A673 (cell line): ENCODE data around the gene WHAMM. TPM values are rescaled to one million over a fixed set of nuclear protein-coding genes. Genes with fewer than 3 reads are reported as not detected.
"Not testable (repeated sequence)": the region's sequence is repeated elsewhere in the genome, so short reads cannot be mapped to it uniquely, and the experiment has no call there.

Source experiments
- BruUV-seq: library from RNA; stranded (reverse); fragments of 400-500 nt; replicated peaks from 2 replicates; lab custom pipeline; 2021; lab: Mats Ljungman, UMichigan
- CTCF ChIA-PET: fragments of 300-600 bp; sonication (Branson Sonifier 250); formaldehyde crosslinking; loops from one replicate; lab custom pipeline; 2022; ENCODE audit warnings: antibody characterized with exemption; lab: Charles Lee
- POLR2A ChIA-PET: fragments of 300-600 bp; sonication (Branson Sonifier 250); formaldehyde crosslinking; loops from one replicate; lab custom pipeline; 2022; ENCODE audit warnings: antibody characterized with exemption; ENCODE audit not compliant: low non-redundant PET; lab: Charles Lee
- DNase-seq: peaks from one replicate; pipeline ENCODE4 v3.0.0-alpha.2; 2015; ENCODE audit warnings: low spot score
- H3K27ac ChIP-seq: fragments of 200-600 bp; sonication (generic); 2 replicates; pipeline ENCODE4 v1.5.1; 2016; ENCODE audit warnings: mixed run types, low read depth, mild to moderate bottlenecking, mixed read lengths, antibody characterized with exemption, low read length; ENCODE audit not compliant: poor library complexity, severe bottlenecking
- H3K27me3 ChIP-seq: fragments of 200-600 bp; sonication (generic); replicated peaks from 2 replicates; pipeline ENCODE4 v1.6.1; 2017; ENCODE audit warnings: mixed run types, low read depth, mild to moderate bottlenecking, mixed read lengths, antibody characterized with exemption, low read length; ENCODE audit not compliant: insufficient read depth, poor library complexity
- H3K36me3 ChIP-seq: fragments of 200-600 bp; sonication (generic); 2 replicates; pipeline ENCODE4 v1.6.1; 2016; ENCODE audit warnings: mixed run types, mild to moderate bottlenecking, mixed read lengths, antibody characterized with exemption, low read length; ENCODE audit not compliant: insufficient read depth, poor library complexity, severe bottlenecking
- H3K4me1 ChIP-seq: fragments of 200-600 bp; sonication (generic); 2 replicates; pipeline ENCODE4 v1.6.1; 2017; ENCODE audit warnings: mixed run types, mild to moderate bottlenecking, mixed read lengths, antibody characterized with exemption, low read length; ENCODE audit not compliant: insufficient read depth, poor library complexity, severe bottlenecking
- H3K4me3 ChIP-seq: fragments of 200-600 bp; sonication (generic); 2 replicates; pipeline ENCODE4 v1.5.1; 2016; ENCODE audit warnings: low read depth, mixed run types, mild to moderate bottlenecking, mixed read lengths, low read length; ENCODE audit not compliant: poor library complexity, severe bottlenecking
- H3K9me3 ChIP-seq: fragments of 200-600 bp; sonication (generic); 2 replicates; pipeline ENCODE4 v1.6.1; 2016; ENCODE audit warnings: mixed run types, low read depth, mild to moderate bottlenecking, mixed read lengths, antibody characterized with exemption, low read length; ENCODE audit not compliant: poor library complexity, severe bottlenecking
- EZH2 ChIP-seq: fragments of 200-600 bp; sonication (generic); IDR thresholded peaks from 2 replicates; pipeline ENCODE4 v1.6.1; 2017; ENCODE audit warnings: borderline replicate concordance, low read depth, mild to moderate bottlenecking, mixed read lengths, antibody characterized with exemption, low read length; ENCODE audit not compliant: poor library complexity, severe bottlenecking
- intact Hi-C: fragments of 100-400 bp; cut with micrococcal nuclease; formaldehyde crosslinking; loops from one replicate; pipeline ENCODE4 v1.10.0; 2022; ENCODE audit not compliant: unreplicated experiment
- total RNA-seq: library from RNA; stranded (reverse); gene quantifications from 2 replicates; pipeline ENCODE4 v1.2.3, GENCODE V29; 2021
- TF ChIP-seq, protein P1 (sequence below): fragments of 300-800, 200-600 bp; sonication (generic); conservative IDR thresholded peaks from 2 replicates; pipeline ENCODE4 v1.5.1; 2017; ENCODE audit warnings: low read depth, mild to moderate bottlenecking, antibody characterized with exemption, low read length, moderate library complexity, mixed read lengths

The WHAMM gene
- total RNA-seq, 1 experiment from 2014 or later, result 5.1 TPM

DNA sequence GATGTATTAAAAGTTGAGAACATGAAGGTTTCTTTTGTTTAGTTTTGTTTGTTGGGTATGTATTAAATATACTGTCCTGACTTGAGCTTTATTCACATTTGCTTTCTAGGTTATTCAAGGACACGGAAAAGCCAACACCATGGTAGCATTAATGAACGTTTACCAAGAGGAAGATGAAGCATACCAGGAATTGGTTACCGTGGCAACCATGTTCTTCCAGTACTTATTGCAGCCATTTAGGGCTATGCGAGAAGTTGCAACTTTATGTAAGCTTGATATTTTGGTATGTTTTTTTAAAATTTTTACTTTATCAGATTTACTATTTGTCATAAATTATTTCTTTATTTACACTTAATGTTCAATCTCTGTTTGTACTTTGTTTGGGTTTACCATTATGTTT lies 3.6 kb downstream of the WHAMM start:
- intact Hi-C loops, result no loop called here
- TF ChIP-seq, protein P1, sequence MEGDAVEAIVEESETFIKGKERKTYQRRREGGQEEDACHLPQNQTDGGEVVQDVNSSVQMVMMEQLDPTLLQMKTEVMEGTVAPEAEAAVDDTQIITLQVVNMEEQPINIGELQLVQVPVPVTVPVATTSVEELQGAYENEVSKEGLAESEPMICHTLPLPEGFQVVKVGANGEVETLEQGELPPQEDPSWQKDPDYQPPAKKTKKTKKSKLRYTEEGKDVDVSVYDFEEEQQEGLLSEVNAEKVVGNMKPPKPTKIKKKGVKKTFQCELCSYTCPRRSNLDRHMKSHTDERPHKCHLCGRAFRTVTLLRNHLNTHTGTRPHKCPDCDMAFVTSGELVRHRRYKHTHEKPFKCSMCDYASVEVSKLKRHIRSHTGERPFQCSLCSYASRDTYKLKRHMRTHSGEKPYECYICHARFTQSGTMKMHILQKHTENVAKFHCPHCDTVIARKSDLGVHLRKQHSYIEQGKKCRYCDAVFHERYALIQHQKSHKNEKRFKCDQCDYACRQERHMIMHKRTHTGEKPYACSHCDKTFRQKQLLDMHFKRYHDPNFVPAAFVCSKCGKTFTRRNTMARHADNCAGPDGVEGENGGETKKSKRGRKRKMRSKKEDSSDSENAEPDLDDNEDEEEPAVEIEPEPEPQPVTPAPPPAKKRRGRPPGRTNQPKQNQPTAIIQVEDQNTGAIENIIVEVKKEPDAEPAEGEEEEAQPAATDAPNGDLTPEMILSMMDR, result no peak
- TF ChIP-seq EZH2, result no peak
- Histone ChIP-seq H3K9me3 (no peaks in the 10 kb centered on the region), H3K4me1 (peaks cover 5% of the 10 kb centered on the region), H3K36me3 (peaks cover 28% of the 10 kb centered on the region), H3K4me3 (no peak overlapping the region), H3K27ac (no peak overlapping the region), H3K27me3 (no peaks in the 10 kb centered on the region)
- BruUV-seq, result no TSS peak
- DNase-seq, result no peak
- ChIA-PET CTCF (interaction anchor here (0.6 kb wide), 1 partner anchor 14 kb away, joined by 3 read pairs; no protein-coding TSS in a partner anchor), POLR2A (no interaction called here)

DNA sequence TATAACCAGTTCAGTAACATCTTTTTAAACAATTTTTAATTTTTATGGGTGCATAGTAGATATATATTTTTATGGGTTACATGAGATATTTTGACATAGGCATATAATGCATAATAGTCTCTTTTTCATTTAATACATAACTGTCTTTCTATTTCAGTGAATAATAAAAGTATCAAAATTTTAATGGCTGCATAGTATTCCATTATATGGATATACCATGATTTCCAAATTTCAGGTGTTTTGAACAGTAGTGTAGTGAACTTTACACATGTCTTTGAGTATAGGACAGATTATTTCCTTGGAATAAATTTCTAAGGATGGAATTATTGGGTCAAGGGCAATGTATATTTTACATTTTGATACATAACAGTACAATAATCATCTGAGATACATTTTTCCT lies 10.7 kb downstream of the WHAMM start:
- ChIA-PET CTCF (no interaction called here), POLR2A (no interaction called here)
- no peak overlapping the region for H3K27ac ChIP-seq
- no peaks in the 10 kb centered on the region for H3K4me1 ChIP-seq
- H3K4me3 ChIP-seq, result no peak overlapping the region
- TF ChIP-seq, protein P1, result no peak
- no peak for TF ChIP-seq EZH2
- intact Hi-C loops, result no loop called here
- H3K27me3 ChIP-seq, result no peaks in the 10 kb centered on the region
- DNase-seq, result no peak
- peaks cover 40% of the 10 kb centered on the region for H3K36me3 ChIP-seq
- H3K9me3 ChIP-seq, result no peaks in the 10 kb centered on the region
- BruUV-seq, result no TSS peak

DNA sequence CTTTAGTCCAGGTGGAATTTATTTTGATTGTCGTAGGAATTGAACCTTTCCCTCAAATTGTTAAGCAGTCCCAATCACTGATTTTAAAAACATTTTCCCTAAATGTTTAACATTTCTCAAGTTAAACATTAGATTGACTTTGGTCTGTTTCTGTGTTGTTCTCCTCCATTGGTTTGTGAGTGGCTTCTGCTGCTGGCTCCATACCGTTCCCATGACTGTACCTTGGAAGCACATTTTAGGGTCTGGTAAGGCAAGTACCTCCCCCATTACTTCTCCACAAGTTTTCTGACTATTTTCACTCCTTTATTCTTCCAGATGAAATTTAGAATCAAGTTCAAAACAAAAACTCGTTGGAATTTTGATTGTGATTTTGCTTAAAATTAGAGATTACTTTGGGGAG lies 12.0 kb downstream of the WHAMM start:
- H3K4me3 ChIP-seq, H3K27me3 ChIP-seq, intact Hi-C loops, CTCF ChIA-PET, H3K27ac ChIP-seq, DNase-seq, POLR2A ChIA-PET, H3K9me3 ChIP-seq, H3K4me1 ChIP-seq, BruUV-seq: not testable (repeated sequence)
- peaks cover 40% of the 10 kb centered on the region for H3K36me3 ChIP-seq

DNA sequence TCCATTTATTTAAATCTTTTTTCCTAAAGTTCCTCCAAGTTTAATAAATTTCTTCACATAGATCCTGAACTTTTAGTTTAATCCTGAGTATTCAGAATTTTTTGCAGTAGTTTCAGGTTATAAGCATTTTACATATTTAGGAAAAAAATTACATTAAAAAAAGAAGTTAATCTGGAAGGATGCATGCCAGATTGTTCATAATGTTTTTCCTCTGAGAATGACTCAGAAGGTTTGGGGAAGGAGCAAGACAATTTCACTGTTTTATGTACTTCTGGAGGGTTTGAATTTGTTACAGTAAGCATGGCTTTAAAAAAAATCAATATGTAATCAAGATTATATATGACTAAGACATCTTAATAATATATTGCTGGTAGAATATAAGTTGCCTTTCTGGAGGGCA lies 12.4 kb downstream of the WHAMM start:
- DNase-seq, CTCF ChIA-PET, H3K4me1 ChIP-seq, H3K27me3 ChIP-seq, intact Hi-C loops, H3K27ac ChIP-seq, H3K4me3 ChIP-seq, H3K9me3 ChIP-seq, BruUV-seq, POLR2A ChIA-PET: not testable (repeated sequence)
- H3K36me3 ChIP-seq, result peaks cover 40% of the 10 kb centered on the region
